GM18861 (cell line): ENCODE data around the gene QSOX2.

Experiments used
- ATAC-seq: cut with Tn5 transposase; IDR thresholded peaks from one replicate; pipeline ENCODE4 v1.9.1; 2021; ENCODE audit not compliant: unreplicated experiment

QSOX2 gene

DNA sequence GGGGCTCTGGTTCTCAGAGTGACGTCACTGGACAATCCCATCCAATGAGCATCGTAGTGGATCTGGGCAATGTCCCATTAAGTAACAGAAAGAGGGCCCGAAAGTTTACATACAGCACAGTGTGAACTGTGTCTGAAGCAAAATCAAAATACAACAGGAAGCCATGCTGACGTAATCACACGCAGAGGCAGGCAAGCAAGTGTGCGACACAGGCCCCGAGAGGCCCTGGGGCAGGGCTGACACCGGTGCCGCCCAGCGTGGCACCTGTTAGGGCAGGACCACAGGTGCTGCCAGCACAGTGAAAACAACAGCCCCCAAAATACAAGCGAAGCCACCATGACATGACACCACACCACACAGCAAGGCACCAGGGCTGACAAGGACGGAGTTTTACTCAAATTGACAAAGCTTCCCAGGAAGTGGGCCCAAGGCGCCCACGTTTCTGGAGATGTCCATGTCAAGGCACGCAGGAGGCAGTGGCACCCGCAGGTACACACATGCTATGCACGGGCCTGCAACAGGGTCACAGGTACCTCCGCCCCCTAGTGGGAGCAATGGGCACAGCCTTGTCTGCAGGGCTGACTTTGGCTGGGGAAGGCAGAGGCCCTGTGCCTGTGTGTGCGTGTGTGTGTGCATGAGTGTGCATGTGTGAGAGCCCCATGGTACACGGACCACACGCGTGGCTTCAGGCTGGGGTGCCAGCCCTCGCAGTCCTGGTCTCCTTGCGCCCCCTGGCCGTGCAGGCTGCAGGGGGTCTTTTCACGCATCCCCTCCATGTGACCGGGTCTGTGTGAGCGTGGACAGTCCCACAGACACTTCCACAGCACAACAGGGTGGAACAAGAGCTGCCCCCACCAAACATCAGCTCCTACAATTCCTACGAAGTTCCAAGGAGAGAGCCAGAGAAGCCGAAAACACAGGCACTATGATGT lies 19.6 kb downstream of the QSOX2 start:
- ATAC-seq, result no peak

DNA sequence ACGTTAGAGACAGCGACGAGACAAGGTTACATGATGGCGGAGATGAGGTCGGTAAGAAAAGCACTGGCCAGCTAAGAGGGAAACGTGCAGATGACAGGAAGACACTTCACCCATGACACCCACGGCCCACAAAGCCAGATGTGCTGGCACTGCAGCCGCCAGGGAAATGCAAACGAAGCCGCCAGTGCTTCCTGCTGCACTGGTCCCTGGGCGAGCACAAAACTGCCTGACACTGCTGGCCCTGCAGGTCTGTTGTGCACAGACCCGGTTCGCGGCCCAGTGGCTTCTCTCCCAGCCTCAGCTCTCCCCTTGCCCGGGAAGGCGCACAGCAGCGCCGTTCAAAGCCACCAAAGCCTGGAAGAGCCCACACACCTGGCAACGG lies 20.3 kb downstream of the QSOX2 start:
- no peak for ATAC-seq

DNA sequence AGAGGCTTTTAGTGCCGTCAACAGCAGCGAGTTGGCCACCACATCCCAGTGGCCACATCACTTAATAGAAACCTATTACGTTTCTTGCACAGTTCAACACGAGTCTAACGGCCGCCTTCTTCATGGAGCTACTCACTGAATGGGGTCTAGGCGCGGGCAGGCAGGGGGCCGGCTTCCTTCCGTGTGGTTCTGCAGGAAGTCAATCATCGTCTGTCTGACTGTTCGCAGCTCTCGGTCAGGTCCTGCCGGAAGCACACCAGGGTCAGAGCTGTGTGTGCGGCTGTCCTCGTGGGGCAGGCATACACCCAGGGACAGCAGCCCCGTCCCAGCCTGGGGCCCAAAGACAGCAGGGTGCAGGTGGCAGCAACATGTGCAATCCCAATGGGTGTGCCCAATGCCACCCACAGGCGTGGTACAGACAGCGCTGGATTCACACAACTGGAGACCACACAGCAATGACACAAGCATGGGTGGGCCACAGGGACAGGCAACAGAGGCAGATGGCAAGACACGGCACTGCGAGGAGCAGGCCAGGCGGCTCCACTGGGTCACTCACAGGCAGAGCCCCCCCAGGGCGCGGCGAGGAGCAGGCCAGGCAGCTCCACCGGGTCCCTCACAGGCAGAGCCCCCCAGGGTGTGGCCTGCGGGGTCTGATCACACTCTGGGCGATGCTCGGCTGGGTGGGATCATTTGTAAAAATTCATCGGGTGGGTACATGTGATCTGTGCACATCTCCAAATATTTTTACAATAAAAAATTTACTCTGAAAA lies 21.6 kb downstream of the QSOX2 start:
- no peak for ATAC-seq

DNA sequence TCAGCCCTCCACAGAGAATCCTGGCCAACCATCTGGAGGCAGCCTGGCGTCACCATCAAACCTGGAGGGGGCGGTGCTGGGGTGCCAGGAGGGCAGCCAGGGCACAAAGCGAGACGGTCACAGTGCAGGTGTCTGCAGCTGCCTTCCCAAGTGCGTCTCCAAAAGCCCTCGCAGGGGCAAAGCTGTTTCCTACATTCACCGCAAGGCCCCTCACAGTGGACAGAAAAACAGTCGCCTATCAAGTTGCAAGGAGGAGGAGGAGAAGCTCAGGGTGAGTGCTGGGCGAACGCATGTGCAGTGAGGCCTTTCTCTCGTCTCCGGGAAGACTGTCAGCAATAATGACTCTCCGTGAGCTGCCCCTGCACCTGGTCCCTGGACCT lies 22.7 kb downstream of the QSOX2 start:
- no peak for ATAC-seq

GRCh38 chr9:136222166-136222905 lies 23.3 kb downstream of the QSOX2 start:
- ATAC-seq, result no peak

DNA sequence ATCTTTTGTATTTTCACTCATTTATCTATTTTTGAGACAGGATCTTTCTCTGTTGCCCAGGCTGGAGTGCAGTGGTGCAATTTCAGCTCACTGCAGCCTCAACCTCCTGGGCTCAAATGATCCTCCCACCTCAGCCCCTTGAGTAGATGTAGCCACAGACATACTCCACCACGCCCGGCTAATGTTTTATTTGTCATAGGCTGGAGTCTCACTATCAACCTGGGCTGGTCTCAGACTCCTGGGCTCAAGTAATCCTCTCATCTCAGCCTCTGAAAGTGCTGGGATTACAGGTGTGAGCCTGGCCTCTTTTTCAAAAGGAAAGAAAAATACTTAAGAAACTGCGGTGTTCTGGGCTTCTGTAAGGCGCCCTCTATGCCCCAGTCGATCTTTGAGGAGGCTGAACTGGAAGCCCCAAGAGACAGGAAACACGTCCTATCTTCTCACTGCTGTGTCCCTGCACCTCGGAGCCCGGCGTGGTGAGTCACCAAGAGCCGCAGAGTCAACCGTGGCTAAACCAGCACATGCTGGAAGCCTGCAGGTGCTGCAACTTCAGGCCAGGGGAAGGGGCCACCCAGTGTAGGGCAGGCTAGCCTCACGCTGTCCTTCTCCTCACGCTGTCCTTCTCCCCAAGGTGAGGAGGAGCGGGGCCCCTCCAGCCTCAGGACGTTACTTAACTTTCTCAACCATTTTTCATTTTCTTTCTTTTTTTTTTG lies 25.4 kb downstream of the QSOX2 start:
- no peak for ATAC-seq

DNA sequence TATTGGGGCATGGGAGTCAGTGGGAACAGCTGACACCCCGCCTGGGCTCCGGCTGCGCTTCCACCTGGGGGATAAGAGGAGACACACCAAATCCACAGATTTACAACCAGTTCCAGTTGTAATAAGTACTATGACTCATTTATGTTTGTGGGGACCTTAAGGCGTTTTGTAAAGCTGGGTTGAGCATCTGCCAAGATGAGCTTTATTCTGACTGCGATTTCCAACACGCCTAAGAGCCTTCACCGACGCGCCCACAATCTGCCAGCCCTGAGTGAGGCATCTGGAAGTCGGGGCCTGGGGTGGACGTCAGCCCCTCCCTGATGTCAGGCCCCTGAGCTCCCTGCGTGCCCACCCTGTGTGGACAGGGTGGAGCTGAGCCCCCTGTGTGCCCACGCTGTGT lies 26.3 kb downstream of the QSOX2 start:
- ATAC-seq, result no peak

- no peak for ATAC-seq
Measured at GRCh38 chr9:136218673-136219072, 26.9 kb downstream of the QSOX2 start.

- ATAC-seq, result no peak
Measured at GRCh38 chr9:136218271-136218670, 27.3 kb downstream of the QSOX2 start.

GRCh38 chr9:136216541-136217244 lies 28.9 kb downstream of the QSOX2 start:
- no peak for ATAC-seq

- no peak for ATAC-seq
Measured at GRCh38 chr9:136213733-136214132, 31.9 kb downstream of the QSOX2 start.

GRCh38 chr9:136212345-136212950 lies 33.2 kb downstream of the QSOX2 start:
- no peak for ATAC-seq

DNA sequence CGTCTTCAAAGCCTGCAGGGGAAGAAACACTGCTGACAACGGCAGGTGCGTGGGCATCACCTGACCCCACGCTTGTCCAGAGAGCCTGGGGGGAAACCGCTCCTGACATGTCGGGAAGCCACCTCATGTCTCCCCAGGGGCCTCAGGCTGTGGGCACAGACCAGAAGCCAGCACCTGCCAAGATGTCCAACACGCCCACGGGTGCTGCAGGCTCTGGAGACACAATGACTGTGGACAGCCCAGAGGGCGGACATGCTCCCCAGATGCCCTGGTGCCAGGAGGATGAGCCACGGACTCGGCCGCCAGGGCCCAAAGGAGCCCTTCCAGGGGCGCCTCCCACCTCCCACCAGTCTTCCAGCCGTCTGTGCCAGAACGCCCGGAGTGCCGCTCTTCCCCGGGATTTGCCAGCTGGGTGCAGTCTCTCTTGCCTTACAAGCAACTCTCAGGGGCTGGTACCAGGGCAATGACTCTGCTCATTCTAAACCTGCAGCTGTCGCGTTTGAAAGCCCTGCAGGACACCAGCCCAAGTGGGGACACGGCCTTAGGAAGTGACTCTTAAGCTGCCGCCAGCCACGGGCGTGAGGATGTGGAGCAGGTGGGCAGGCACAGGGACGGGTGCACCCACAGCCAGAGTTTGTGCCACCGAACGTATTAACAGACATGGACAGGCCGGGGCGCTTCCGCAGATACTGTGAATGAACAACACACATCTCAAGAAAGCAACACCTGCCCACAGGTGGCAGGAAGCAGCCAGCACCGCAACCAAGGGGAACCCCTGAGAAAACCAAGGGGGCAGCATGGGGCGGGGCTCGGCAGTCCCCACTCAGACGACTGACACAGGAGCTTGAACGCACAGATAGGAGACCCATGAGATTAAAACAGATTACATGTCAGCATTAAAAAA lies 33.9 kb downstream of the QSOX2 start:
- ATAC-seq, result no peak

- ATAC-seq, result no peak
Measured at GRCh38 chr9:136211006-136211405, 34.6 kb downstream of the QSOX2 start.

DNA sequence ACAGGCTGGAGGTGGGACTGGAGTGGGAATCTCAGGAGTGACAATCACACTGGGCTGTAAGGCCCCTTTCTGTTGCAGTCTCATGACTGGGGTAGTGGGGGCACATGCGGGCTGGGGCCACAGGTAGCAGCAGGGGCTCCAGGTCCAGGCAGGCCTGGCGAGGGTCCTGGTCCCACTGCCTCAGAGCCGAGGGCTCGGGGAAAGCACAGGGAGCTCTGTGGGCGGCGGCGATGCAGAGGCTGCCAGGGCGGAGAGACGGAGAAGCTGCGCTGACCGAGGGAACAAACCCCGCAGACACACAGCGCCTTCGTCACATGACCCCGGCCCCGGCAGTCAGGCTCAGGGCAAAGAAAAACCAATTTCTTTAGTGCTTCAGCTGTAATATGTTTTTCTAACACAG lies 35.3 kb downstream of the QSOX2 start:
- no peak for ATAC-seq

GRCh38 chr9:136209786-136210185 lies 35.8 kb downstream of the QSOX2 start:
- ATAC-seq, result no peak

- ATAC-seq, result no peak
Measured at GRCh38 chr9:136209232-136209631, 36.4 kb downstream of the QSOX2 start.

- no peak for ATAC-seq
Measured at GRCh38 chr9:136208675-136209074, 36.9 kb downstream of the QSOX2 start.

DNA sequence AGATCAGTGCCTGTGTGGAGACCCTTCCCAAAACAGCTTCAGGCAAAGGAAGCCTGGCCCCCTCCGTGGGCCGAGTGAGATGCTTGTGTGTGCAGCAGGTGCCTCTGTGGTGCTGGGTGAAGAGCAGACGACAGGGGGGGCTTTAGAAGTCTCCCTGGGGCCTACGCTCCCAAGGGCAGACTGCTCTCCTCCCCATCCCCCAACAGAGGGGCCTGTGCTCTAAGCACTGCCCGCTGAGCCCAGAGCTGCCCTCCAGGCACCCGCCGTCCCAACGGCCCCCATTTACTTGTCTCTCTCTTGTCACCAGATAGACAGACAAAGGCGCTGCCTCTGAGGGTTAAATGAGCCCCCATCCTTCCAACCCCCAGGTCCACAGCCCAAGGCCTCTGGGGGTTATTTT lies 38.0 kb downstream of the QSOX2 start:
- no peak for ATAC-seq
